GM15510 (cell line): ENCODE results near the gene CCDC73.

Experiments
- POLR2A ChIP-seq: IDR thresholded peaks from 3 replicates; pipeline ENCODE4 v1.6.1; 2011; ENCODE audit warnings: borderline replicate concordance; ENCODE audit not compliant: insufficient read length; ENCODE audit errors: extremely low read depth

Gene CCDC73

DNA sequence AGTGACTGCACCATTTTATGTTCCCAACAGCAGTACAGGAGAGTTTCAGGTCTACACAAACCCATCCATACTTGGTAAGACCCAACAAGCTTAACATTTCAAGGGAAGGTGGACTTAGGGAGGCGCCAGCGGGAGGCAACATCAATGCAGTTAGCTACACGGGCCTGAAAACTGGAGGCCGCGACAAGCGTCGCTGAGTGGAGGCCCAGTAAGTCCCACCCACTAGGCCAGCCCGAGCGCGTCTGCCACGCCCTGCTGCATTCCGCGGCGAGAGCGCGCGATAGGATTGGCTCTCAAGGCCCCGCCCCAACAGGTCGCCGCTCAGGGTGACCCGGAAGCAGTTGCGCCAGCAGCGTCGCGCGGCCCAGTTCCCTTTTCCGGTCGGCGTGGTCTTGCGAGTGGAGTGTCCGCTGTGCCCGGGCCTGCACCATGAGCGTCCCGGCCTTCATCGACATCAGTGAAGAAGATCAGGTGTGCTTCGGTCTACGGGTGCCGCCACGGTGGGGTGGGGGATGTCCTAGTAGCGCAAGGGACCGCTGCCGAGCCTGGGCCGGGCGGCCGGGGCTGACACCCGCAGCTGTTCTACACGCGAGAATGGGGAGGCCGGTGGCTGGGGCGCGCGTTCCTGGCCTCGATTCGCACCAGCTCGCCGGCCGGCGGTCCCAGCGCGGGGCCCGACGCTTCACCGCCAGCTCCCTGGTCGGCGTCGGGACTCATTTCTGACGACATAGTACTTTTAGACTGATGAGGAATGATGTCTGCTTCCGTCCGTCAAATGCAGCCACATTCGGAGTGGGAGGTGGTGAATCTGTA, 210.8 kb downstream of the CCDC73 start, which contains the start of gene EIF3M:
Gene EIF3M (plus strand): TSS at position 373 of the 813 bp plus-strand sequence. CDS start 57 bp downstream, at position 430.
- TF ChIP-seq POLR2A, result peak; percentile 89

DNA sequence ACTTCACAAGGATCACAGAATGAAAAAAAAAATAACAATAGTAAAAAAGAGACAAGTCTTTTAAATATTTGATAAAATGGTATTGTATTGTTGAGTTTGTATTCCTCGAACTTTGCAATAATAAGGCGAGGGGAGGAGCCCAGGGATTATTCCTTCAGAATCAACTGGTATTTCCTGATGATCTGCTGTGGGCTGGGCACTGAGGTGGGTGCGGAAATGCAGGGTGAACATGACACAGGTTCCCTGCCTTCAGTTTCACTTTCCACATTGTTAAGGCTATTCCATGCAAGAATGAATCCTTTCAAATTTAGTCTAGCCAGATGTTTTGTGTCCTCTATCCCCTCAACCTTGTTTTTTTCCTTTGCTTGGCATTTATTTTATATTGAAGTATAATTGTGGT, 212.9 kb downstream of the CCDC73 start:
- no peak for TF ChIP-seq POLR2A

DNA sequence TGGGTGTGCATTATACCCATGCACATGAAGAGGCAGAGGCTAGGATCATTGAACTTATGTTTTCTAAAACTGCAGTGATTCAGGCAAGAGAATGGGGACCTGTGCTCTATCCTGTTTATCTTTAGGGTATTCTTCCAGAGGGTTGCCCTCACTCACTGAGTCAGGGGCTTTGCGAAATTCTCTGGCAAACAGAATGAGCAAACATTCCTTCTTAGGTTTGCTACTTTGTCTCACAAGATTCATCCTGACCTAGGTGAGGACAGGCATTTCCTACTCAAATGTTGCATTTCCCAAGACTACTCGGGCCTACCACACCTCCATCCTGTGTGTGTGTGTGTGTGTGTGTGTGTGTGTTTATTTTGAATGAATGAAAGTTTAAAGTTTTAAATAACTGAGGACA, 213.5 kb downstream of the CCDC73 start:
- no peak for TF ChIP-seq POLR2A

DNA sequence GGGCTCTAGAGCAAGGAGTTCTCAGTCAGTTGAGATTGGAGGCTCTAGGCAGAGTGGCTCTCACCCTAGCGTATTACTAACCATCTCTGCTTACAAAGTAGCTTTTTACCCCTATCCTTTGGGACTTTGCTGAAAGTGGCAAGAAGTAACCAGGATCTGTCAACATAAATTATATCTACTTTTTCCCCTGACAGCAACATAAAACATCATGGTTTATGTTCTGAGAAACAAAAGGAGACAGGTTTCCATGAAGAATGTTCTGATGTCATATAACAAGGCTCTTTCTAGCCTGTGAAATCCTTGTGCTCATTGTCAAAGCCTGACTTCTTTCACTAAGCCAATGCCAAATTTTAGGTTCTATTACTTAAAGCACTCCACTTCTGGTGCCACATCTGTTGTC, 218.0 kb downstream of the CCDC73 start:
- TF ChIP-seq POLR2A, result no peak

DNA sequence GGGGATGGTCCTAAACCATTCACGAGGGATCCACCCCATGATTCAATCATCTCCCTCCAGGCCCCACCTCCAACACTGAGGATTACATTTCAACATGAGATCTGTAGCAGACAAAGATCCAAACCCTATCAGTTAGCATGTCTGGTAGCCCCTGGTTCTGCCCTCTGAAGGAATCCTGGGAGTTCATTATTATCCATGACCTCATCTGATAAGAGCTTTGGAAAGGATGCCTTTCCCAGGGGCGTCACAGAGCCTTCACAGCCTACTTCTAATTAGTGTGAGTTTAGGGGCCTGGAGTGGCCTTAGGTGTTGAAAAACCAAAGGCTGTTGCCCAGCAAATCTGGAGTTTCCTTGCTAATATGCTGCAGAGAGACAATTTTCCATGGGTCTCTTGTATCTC, 219.4 kb downstream of the CCDC73 start:
- no peak for TF ChIP-seq POLR2A

DNA sequence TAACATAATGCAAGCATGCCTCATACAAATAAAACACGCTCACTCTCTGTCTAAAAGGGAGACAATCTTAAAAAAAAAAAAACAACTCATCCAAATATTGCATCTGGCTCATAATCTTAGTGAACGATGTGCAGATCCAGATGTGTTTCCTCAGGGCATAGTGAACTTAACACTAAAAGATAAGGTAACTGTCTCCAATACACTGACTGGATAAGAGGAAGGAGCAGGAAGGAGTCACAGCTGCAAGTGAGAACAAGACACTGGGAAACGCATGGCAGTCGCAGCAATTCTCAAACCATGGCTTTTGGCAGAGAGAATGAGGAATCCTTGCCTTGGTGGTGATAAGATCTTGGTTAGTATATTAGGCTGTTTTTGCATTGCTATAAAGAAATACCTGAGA, 220.0 kb downstream of the CCDC73 start:
- no peak for TF ChIP-seq POLR2A

DNA sequence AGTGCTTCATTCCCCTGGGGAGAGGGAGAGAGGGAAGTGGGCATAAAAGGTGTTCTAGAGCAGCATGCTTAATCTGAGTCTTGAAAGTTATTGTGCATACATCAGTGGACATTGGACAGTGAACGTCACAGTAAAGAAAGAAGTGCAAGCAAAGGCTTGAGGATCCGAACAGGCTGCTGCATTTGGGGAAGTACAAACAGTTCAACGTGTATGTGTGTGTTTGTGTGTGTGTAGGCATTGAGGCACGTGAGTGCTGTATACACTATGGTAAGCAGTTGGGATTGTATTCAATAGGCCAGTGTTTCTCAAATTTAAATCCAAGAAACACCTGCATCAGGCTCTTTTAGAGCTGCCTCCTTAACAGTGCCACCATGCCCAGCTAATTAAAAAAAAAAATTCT, 221.2 kb downstream of the CCDC73 start:
- TF ChIP-seq POLR2A, result no peak

DNA sequence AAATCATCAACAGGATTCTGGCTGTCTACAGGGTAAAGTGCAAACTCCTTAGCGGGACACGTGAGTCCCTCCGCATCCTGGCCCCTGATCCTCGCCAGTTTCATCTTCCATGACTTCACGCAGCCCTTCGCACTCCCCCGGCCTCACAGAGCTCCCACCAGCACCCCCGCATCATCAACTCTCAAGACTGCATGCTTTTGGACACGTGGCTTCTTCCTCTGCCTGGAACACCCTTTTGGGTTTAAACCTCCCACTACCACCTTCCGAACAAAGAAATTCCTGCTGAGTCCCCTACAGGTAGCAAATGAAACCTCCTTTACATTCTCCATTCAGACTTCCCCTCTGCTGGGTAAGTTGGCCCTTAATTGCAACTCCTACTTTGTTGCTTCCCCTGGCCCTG, 223.4 kb downstream of the CCDC73 start:
- no peak for TF ChIP-seq POLR2A

DNA sequence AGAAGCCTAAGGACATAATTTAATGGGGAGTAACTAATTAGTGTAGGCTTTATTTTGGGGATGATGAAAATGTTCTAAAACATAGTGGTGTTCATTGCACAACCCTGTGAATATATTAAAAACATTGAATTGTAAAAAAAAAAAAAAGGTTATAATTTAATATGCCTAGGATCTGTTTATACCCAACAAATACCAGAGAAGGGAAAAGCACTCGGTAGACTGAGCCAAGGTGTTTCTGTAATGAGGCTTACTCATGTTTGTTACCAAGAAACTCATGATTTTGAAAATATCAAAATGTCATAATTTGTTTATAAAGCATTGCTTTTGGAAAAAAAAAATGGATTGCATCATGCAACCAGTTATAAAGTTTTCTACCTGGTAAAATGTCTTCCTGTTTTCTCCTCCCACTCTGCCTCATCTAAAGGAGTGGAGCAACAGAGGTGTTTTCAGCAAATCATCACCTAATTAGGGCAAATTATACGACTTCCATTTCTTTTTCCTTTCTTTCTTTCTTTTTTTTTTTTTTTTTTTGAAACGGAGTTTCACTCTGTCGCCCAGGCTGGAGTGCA, 225.1 kb downstream of the CCDC73 start:
- no peak for TF ChIP-seq POLR2A

DNA sequence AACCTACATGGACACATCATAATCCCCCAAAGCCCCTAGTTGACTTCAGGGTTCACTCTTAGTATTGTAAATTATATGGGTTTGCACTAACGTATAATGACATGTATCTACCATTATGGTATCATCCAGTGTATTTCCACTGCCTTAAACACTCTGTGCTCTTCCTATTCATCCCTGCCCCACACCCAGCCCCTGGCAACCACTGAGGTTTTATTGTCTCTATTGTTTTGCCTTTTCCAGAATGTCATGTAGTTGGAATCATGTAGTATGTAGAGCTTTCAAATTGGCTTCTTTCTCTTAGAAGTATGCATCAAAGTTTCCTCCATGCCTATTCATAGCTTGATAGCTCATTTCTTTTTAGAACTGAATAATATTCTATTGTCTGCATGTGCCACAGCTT, 227.3 kb downstream of the CCDC73 start:
- TF ChIP-seq POLR2A, result no peak

DNA sequence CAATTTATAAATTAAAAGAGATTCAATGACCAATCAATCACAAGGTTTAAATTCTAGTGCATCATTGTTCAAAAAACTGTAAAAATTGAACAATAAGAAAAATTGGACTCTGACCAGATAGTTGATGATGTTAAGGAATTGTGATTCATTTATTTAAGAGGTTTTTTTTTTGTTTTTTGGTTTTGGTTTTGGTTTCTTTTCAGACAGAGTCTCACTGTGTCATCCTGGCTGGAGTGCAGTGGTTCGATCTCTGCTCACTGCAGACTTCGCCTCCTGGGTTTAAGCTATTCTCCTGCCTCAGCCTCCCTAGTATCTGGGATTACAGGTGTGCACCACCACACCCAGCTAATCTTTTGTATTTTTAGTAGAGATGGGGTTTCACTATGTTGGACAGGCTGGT, 227.9 kb downstream of the CCDC73 start:
- no peak for TF ChIP-seq POLR2A

DNA sequence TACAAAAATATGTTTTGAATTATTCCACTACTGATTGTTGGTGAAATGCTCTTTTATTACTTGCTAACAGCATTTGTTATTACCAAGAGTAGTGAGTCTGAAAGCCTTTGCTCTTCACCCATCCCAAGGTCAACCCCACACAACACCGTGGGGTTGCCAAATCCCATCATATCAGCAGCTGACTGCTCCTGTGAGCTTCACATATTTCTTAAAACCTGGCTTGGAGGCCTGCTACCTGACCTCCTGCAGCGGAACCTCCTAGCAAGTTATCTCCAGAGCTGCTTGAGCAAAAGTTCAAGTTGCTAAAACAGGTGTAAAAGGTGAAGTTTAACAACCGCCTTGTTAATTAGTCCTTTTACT, 230.9 kb downstream of the CCDC73 start:
- no peak for TF ChIP-seq POLR2A

DNA sequence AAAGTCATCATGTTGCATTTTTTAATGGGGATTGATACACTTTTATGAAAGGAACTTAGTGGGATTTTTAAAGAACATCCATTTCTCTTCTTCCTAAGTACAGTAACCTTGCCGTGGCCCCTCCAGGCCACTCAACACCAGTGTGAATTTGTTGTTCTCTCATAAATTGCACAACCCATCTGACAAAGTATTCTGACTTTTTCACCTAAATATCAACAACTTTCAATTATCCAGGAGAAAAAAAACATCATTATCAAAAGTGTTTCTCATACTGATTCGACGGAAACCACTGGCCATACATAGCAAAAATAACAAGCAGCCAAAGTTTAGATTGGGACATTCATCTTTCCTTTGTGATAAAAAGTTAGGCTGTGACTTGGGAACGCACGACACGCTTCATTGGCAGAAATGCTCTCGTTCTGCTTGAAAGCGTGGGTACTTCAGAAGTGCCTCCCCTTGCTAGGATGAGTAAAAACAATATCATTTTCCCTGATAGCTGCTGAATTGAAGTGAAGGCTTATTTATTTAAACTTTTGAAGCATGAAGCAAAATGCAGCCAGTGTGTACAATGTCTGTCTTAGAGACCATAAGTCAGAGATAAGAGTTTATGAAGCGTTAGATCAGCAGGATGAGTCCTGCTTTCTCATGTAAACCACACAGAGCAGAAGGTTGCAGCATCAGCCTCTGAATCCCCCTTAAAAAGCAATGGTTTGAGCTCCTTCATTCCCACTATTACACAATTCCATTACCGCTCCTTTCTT, 231.4 kb downstream of the CCDC73 start:
- no peak for TF ChIP-seq POLR2A

DNA sequence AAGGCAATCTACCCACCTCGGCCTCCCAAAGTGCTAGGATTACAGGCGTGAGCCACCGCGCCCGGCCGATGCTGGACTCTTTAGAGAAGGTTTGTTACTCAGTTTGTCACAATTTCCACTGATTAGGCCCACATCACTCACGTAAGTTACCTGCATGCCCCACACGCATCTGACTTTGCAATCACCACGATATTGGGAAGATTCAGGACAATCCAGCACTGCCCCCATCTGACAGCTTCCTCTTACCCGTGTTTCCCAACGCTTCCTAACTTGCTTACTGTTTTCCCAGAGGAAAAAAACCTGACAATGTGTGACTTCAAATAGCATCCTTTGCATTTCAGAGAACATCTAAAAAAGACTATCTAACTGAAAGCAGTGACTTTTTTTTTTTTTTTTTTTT, 232.6 kb downstream of the CCDC73 start:
- TF ChIP-seq POLR2A, result no peak

DNA sequence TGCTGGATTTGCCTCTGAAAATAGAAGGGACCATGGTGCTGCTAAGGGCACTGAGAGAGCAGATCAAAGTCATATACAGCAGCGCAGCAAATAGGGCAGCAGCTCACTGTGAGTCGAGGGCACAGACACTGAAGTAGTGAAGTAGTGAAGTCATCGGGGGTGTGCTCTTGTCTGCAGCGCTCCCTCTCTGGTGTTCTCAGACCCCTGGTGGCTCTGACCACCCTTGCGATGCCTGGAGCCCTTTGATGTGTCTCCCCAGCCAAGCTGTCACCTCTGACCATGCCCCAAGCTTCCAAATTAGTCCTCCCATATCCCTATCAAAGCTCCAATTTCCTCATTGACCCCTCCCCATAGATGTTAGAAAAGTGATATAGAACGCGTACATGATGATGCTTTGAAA, 238.6 kb downstream of the CCDC73 start:
- no peak for TF ChIP-seq POLR2A

DNA sequence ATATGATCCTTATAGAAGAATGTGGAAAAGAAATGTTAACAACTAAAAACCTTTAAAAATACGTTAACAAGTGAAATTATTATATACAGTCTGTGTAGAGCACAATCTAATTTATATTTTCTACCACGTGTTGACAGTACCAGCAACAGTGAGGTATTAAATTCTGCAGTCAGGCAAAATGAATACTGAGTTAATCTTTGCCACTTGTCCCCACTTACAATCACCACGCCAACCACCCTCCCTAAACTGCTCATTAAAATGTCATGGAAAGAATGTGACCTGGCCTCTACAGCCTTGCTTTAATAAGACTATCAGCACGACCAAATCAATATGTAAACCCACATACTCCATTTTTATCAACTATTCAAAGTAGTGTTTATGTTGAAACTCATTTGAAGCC, 239.4 kb downstream of the CCDC73 start:
- no peak for TF ChIP-seq POLR2A
